ENCODE results near the gene ITFG1.

ITFG1 gene

DNA sequence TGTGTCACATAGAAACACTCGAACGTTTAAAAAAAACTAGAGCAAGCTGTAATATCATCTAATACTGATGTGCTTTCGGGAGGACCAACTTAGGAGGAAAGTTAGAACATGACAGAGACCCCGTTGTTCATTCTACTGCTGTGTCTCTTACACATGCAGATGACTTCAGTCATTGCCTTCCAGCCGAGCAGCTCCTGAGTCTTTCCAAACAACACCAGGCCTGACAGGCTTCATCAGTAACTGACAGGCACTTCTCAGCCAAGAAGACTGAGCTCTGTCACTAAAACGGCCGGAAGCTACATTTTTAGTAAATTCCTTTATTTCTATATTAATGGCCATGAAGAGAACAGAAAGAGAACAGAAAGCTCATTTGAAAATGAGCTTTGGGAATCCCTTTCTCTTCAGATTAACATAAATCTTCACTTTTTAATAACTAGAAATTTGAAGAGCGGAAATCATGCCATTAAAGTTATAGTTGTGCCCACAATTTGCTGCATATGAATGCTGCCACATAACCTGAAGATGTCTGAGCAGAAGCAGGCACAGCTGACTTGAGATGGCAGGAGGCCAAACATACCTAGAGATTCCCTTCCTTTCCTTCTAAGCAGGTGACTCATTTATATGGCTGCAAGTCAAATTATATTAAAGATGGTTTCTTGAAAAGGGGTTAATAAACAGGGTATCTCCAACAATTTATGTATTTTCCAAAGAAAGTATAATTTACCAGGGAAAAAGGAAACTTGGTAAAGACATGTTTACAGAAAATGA lies 148.9 kb downstream of the ITFG1 start:
- no peak overlapping the region for H3K4me3 ChIP-seq (ENCODE audit: low read depth, low read length)
- no peak for TF ChIP-seq CTCF (conservative IDR thresholded peaks at IDR 0.05; ENCODE audit: low read depth, low read length)
- DNase-seq (ENCODE audit: low read depth), result peak; percentile 39

GRCh38 chr16:47310792-47311211 lies 150.1 kb downstream of the ITFG1 start:
- DNase-seq (ENCODE audit: low read depth), result no peak
- TF ChIP-seq CTCF (conservative IDR thresholded peaks at IDR 0.05; ENCODE audit: low read depth, low read length), result no peak
- H3K4me3 ChIP-seq (ENCODE audit: low read depth, low read length), result no peak overlapping the region

DNA sequence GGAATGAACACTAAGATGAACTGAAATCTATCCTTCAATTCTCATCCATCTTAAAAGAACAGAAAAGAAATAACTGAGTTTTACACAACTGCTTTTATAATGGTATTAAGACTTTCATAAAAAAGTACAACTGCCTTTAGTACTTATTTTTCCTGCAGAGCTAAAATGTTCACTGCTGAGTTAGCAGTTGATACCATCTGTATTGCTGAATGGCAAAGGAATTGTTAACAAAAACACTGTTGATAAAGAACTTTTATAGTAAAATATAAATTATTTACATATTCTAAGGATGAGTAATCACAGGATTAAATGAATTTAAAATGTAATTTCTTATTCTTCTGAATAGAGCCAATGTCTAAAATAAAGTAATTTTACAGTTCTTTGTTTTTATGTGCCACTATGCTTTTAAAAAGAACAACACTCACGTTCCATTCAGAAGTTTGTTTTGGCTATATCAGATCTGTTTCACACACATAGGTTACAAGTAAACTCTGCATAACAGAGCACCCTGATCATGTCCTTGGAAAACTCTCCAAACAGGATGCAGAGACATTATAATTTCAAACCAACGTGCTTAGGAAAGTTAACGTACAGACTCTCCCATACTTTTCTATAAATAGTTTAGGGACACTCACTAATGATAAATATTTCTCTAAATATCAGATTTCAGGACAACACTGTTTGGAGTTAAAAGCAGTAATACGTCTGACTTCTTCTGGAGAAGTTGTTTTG lies 151.1 kb downstream of the ITFG1 start:
- TF ChIP-seq CTCF (conservative IDR thresholded peaks at IDR 0.05; ENCODE audit: low read depth, low read length), result no peak
- DNase-seq (ENCODE audit: low read depth), result peak; percentile 37
- no peak overlapping the region for H3K4me3 ChIP-seq (ENCODE audit: low read depth, low read length)

DNA sequence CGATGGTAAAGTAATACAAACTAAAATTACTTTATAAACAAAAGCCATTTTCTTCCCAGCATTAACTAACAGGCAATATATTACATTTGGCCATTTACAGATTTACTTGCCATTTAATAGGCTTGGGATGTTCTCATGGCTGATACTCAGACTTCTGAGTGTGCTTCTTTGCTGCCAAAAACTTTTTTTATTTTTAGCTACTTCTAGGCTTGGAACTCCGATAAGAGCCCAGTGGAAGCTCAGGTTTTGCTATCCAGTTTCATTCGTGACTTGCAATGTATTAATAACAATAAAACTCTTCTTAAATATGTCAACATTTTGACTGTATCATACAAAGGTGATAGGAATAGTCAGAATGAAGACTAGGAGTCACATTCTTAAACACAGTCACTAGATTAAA lies 152.3 kb downstream of the ITFG1 start:
- no peak overlapping the region for H3K4me3 ChIP-seq (ENCODE audit: low read depth, low read length)
- TF ChIP-seq CTCF (conservative IDR thresholded peaks at IDR 0.05; ENCODE audit: low read depth, low read length), result no peak
- DNase-seq (ENCODE audit: low read depth), result no peak

DNA sequence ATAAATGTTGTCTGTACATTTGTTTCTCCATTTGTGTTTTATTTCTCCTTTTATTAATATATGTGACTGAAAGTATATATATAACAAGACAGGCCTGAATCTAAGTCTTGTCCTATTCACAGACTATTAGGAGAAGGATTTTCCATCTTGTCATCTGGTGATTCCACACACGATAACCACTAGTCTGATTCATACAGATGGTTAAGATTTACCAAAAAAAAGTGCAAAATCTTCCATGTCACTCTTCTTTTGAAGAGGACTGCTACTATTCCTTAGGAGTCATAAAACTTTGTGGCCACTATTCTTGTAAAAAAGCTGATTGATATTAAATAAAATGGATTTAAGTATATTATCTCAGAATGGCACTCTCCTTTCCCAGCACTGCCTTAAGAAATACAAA lies 156.3 kb downstream of the ITFG1 start:
- no peak overlapping the region for H3K4me3 ChIP-seq (ENCODE audit: low read depth, low read length)
- no peak for TF ChIP-seq CTCF (conservative IDR thresholded peaks at IDR 0.05; ENCODE audit: low read depth, low read length)
- no peak for DNase-seq (ENCODE audit: low read depth)

GRCh38 chr16:47299587-47299986 lies 161.3 kb downstream of the ITFG1 start:
- no peak for TF ChIP-seq CTCF (conservative IDR thresholded peaks at IDR 0.05; ENCODE audit: low read depth, low read length)
- no peak overlapping the region for H3K4me3 ChIP-seq (ENCODE audit: low read depth, low read length)
- no peak for DNase-seq (ENCODE audit: low read depth)
